H9 (cell line): ENCODE data around the gene EPHA8. TPM values are rescaled to one million over a fixed set of nuclear protein-coding genes. Genes with fewer than 3 reads are reported as not detected.

Source experiments
- DNase-seq: peaks from one replicate; pipeline ENCODE4 v3.0.0-alpha.2; 2017
- H2AFZ ChIP-seq: one replicate; pipeline ENCODE4 v1.6.1; 2013; ENCODE audit warnings: mild to moderate bottlenecking, low read length, control low read depth, moderate library complexity
- H2AK5ac ChIP-seq: 2 replicates; pipeline ENCODE4 v1.6.1; 2013; ENCODE audit warnings: low read length, control low read depth, mixed read lengths; ENCODE audit not compliant: insufficient read length
- H2BK120ac ChIP-seq: one replicate; pipeline ENCODE4 v1.6.1; 2013; ENCODE audit warnings: low read depth, mild to moderate bottlenecking, low read length, control low read depth, inconsistent platforms; ENCODE audit not compliant: poor library complexity, severe bottlenecking
- H2BK12ac ChIP-seq: 2 replicates; pipeline ENCODE4 v1.6.1; 2013; ENCODE audit warnings: low read length, control low read depth, mixed read lengths, low read depth; ENCODE audit not compliant: insufficient read length
- H2BK15ac ChIP-seq: 2 replicates; pipeline ENCODE4 v1.6.1; 2013; ENCODE audit warnings: low read depth, low read length, control low read depth
- H2BK20ac ChIP-seq: one replicate; pipeline ENCODE4 v1.6.1; 2013; ENCODE audit warnings: low read depth, mild to moderate bottlenecking, low read length, control low read depth, inconsistent platforms; ENCODE audit not compliant: poor library complexity, severe bottlenecking
- H2BK5ac ChIP-seq: 2 replicates; pipeline ENCODE4 v1.6.1; 2013; ENCODE audit warnings: low read length, control low read depth, mixed read lengths; ENCODE audit not compliant: insufficient read length
- H3K14ac ChIP-seq: 2 replicates; pipeline ENCODE4 v1.6.1; 2013; ENCODE audit warnings: low read length, control low read depth; ENCODE audit not compliant: insufficient read depth
- H3K18ac ChIP-seq: 2 replicates; pipeline ENCODE4 v1.6.1; 2013; ENCODE audit warnings: low read depth, mild to moderate bottlenecking, mixed read lengths, low read length, control low read depth; ENCODE audit not compliant: insufficient read length
- H3K23ac ChIP-seq: 2 replicates; pipeline ENCODE4 v1.6.1; 2013; ENCODE audit warnings: low read length, control low read depth, mixed read lengths, low read depth; ENCODE audit not compliant: insufficient read length
- H3K23me2 ChIP-seq: 2 replicates; pipeline ENCODE4 v1.6.1; 2013; ENCODE audit warnings: low read depth, mild to moderate bottlenecking, mixed read lengths, low read length, control low read depth; ENCODE audit not compliant: insufficient read length, poor library complexity, severe bottlenecking
- H3K27ac ChIP-seq: 2 replicates; pipeline ENCODE4 v1.5.1; 2013; ENCODE audit warnings: low read length, control low read depth, mixed read lengths, low read depth; ENCODE audit not compliant: insufficient read length
- H3K27me3 ChIP-seq: 2 replicates; pipeline ENCODE4 v1.6.1; 2013; ENCODE audit warnings: low read length, control low read depth, inconsistent platforms; ENCODE audit not compliant: insufficient read depth
- H3K4ac ChIP-seq: 2 replicates; pipeline ENCODE4 v1.6.1; 2013; ENCODE audit warnings: low read depth, mild to moderate bottlenecking, control low read depth, inconsistent platforms, low read length, moderate library complexity
- H3K4me1 ChIP-seq: 2 replicates; pipeline ENCODE4 v1.6.1; 2013; ENCODE audit warnings: low read length, control low read depth, inconsistent platforms; ENCODE audit not compliant: insufficient read depth
- H3K4me2 ChIP-seq: 2 replicates; pipeline ENCODE4 v1.6.1; 2013; ENCODE audit warnings: low read length, control low read depth, mixed read lengths; ENCODE audit not compliant: insufficient read length, insufficient read depth
- H3K56ac ChIP-seq: 2 replicates; pipeline ENCODE4 v1.6.1; 2013; ENCODE audit warnings: low read depth, mild to moderate bottlenecking, mixed read lengths, low read length, control low read depth; ENCODE audit not compliant: insufficient read length
- H3K79me1 ChIP-seq: 2 replicates; pipeline ENCODE4 v1.6.1; 2013; ENCODE audit warnings: low read depth, mild to moderate bottlenecking, moderate library complexity, low read length, control low read depth, inconsistent platforms; ENCODE audit not compliant: insufficient read depth, poor library complexity, severe bottlenecking
- H3K79me2 ChIP-seq: 2 replicates; pipeline ENCODE4 v1.6.1; 2013; ENCODE audit warnings: low read length, control low read depth, inconsistent platforms; ENCODE audit not compliant: insufficient read depth
- H3K9ac ChIP-seq: 2 replicates; pipeline ENCODE4 v1.6.1; 2013; ENCODE audit warnings: low read length, control low read depth, mixed read lengths; ENCODE audit not compliant: insufficient read length; ENCODE audit errors: extremely low read depth
- H3K9me3 ChIP-seq: one replicate; pipeline ENCODE4 v1.6.1; 2013; ENCODE audit warnings: low read depth, low read length, inconsistent platforms; ENCODE audit not compliant: control insufficient read depth
- H3T11ph ChIP-seq: one replicate; pipeline ENCODE4 v1.6.1; 2013; ENCODE audit warnings: mild to moderate bottlenecking, low read length, control low read depth, inconsistent platforms
- H4K20me1 ChIP-seq: one replicate; pipeline ENCODE4 v1.6.1; 2013; ENCODE audit not compliant: control insufficient read depth, insufficient read length, insufficient read depth
- H4K5ac ChIP-seq: 2 replicates; pipeline ENCODE4 v1.6.1; 2013; ENCODE audit warnings: low read depth, mild to moderate bottlenecking, mixed read lengths, low read length, control low read depth; ENCODE audit not compliant: insufficient read length
- H4K8ac ChIP-seq: replicated peaks from 2 replicates; pipeline ENCODE4 v1.6.1; 2013; ENCODE audit warnings: low read length, control low read depth, mixed read lengths, low read depth; ENCODE audit not compliant: insufficient read length
- H4K91ac ChIP-seq: 2 replicates; pipeline ENCODE4 v1.6.1; 2013; ENCODE audit warnings: low read depth, mild to moderate bottlenecking, moderate library complexity, mixed read lengths, low read length, control low read depth; ENCODE audit not compliant: insufficient read length
- H3K27ac Mint-ChIP-seq, 3 experiments: 2 replicates in 2 of 3; 3 replicates in 1 of 3; pipeline ENCODE4 v1.8.0; 2020 to 2021; ENCODE audit warnings: mixed read lengths in 3 of 3, mild to moderate bottlenecking in 1 of 3, moderate library complexity in 1 of 3
- H3K27me3 Mint-ChIP-seq: 2 replicates; pipeline ENCODE4 v1.8.0; 2021; ENCODE audit warnings: low read depth, mild to moderate bottlenecking, moderate library complexity, mixed read lengths
- H3K36me3 Mint-ChIP-seq, 3 experiments: 2 replicates in 2 of 3; 3 replicates in 1 of 3; pipeline ENCODE4 v1.8.0; 2020 to 2021; ENCODE audit warnings: low read depth in 3 of 3, mixed read lengths in 3 of 3; ENCODE audit not compliant: insufficient read depth in 1 of 3
- H3K4me1 Mint-ChIP-seq, 2 experiments: 2 replicates each; pipeline ENCODE4 v1.8.0; 2020; ENCODE audit warnings: mixed read lengths in 2 of 2
- H3K4me3 Mint-ChIP-seq, 2 experiments: 2 replicates in 1 of 2; 3 replicates in 1 of 2; pipeline ENCODE4 v1.8.0; 2020 to 2021; ENCODE audit warnings: mild to moderate bottlenecking in 2 of 2, mixed read lengths in 2 of 2, moderate library complexity in 1 of 2
- H3K9me3 Mint-ChIP-seq, 2 experiments: 2 replicates in 1 of 2; 3 replicates in 1 of 2; pipeline ENCODE4 v1.8.0; 2020; ENCODE audit warnings: mild to moderate bottlenecking in 2 of 2, mixed read lengths in 2 of 2, moderate library complexity in 1 of 2
- WGBS: extraction: QIAGEN DNeasy Blood & Tissue Kit; methylation state at CpG from one replicate; pipeline ENCODE4 v1.1.7; 2013; ENCODE audit warnings: missing lambda C conversion rate, low lambda C conversion rate, mixed read lengths; ENCODE audit not compliant: insufficient read length; ENCODE audit errors: extremely low coverage; 5-methylcytosine and 5-hydroxymethylcytosine counted together
- total RNA-seq: library from RNA; stranded (reverse); gene quantifications from 2 replicates; pipeline ENCODE4 v1.2.1, GENCODE V29; 2021
- TF ChIP-seq, protein P1 (sequence below): fragments of 200-600 bp; sonication (generic); conservative IDR thresholded peaks from 3 replicates; pipeline ENCODE4 v1.8.0; 2021; ENCODE audit warnings: antibody characterized with exemption, mild to moderate bottlenecking

EPHA8 gene
- total RNA-seq, 1 experiment from 2014 or later: 3.4 TPM

DNA sequence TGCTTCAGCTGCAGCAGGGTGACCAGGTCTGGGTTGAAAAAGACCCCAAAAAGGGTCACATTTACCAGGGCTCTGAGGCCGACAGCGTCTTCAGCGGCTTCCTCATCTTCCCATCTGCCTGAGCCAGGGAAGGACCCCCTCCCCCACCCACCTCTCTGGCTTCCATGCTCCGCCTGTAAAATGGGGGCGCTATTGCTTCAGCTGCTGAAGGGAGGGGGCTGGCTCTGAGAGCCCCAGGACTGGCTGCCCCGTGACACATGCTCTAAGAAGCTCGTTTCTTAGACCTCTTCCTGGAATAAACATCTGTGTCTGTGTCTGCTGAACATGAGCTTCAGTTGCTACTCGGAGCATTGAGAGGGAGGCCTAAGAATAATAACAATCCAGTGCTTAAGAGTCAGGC is 76.0 kb downstream of the EPHA8 start:
- no peak overlapping the region for H3K23ac ChIP-seq
- no peak overlapping the region for H3K4ac ChIP-seq
- no peaks in the 10 kb centered on the region for H3K27me3 ChIP-seq
- H2BK12ac ChIP-seq: no peak overlapping the region
- H4K5ac ChIP-seq: no peak overlapping the region
- H3K9ac ChIP-seq: no peak overlapping the region
- peak overlapping the region; percentile 98 for H2AFZ ChIP-seq
- H3K79me1 ChIP-seq: no peaks in the 10 kb centered on the region
- H4K8ac ChIP-seq: no peak overlapping the region
- H4K20me1 ChIP-seq: peaks cover 3% of the 10 kb centered on the region
- no peak overlapping the region for H3K4me3 Mint-ChIP-seq
- H2BK15ac ChIP-seq: no peak overlapping the region
- TF ChIP-seq, protein P1, sequence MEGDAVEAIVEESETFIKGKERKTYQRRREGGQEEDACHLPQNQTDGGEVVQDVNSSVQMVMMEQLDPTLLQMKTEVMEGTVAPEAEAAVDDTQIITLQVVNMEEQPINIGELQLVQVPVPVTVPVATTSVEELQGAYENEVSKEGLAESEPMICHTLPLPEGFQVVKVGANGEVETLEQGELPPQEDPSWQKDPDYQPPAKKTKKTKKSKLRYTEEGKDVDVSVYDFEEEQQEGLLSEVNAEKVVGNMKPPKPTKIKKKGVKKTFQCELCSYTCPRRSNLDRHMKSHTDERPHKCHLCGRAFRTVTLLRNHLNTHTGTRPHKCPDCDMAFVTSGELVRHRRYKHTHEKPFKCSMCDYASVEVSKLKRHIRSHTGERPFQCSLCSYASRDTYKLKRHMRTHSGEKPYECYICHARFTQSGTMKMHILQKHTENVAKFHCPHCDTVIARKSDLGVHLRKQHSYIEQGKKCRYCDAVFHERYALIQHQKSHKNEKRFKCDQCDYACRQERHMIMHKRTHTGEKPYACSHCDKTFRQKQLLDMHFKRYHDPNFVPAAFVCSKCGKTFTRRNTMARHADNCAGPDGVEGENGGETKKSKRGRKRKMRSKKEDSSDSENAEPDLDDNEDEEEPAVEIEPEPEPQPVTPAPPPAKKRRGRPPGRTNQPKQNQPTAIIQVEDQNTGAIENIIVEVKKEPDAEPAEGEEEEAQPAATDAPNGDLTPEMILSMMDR: peak; percentile 60
- H3K9me3 ChIP-seq: no peaks in the 10 kb centered on the region
- no peak overlapping the region for H4K91ac ChIP-seq
- H3T11ph ChIP-seq: no peak overlapping the region
- peaks cover 6 to 9% of the 10 kb centered on the region in 2 experiments for H3K4me1 Mint-ChIP-seq
- peak overlapping the region; percentile 1 for H3K4me2 ChIP-seq
- peak; percentile 84 for DNase-seq
- no peak overlapping the region for H2BK120ac ChIP-seq
- peak overlapping the region in 2 of 3 experiments; percentile 70 to 89; a peak in 3 of 7 replicates for H3K27ac Mint-ChIP-seq
- no peak overlapping the region for H2AK5ac ChIP-seq
- H3K27ac ChIP-seq: no peak overlapping the region
- H3K36me3 Mint-ChIP-seq: no peaks in the 10 kb centered on the region; a peak in 1 of 7 replicates
- WGBS: no CpG with 5 or more reads among the region's 8 CpGs
- H3K56ac ChIP-seq: no peak overlapping the region
- H3K14ac ChIP-seq: no peak overlapping the region; the same call in 1 of the 2 replicates
- H3K18ac ChIP-seq: no peak overlapping the region
- no peaks in the 10 kb centered on the region for H3K79me2 ChIP-seq
- no peaks in the 10 kb centered on the region for H3K23me2 ChIP-seq
- no peak overlapping the region for H2BK20ac ChIP-seq
- H3K27me3 Mint-ChIP-seq: peaks cover 3% of the 10 kb centered on the region
- H3K9me3 Mint-ChIP-seq: no peaks in the 10 kb centered on the region
- H2BK5ac ChIP-seq: no peak overlapping the region
- no peaks in the 10 kb centered on the region for H3K4me1 ChIP-seq
